Parathyroid adenoma (tissue), 2 donors: ENCODE measurements around the gene PLEKHJ1.
A peak's percentile ranks its signal among the peaks of the same experiment; 100 is the strongest.

Experiments used
- H2AFZ ChIP-seq: fragments of 300-600 bp; sonication (generic); one replicate; pipeline ENCODE4 v1.7.0; 2017; ENCODE audit warnings: antibody characterized with exemption, mild to moderate bottlenecking
- H3K27ac ChIP-seq: fragments of 300-600 bp; sonication (generic); one replicate; pipeline ENCODE4 v1.7.0; 2017
- H3K27me3 ChIP-seq: fragments of 300-600 bp; sonication (generic); one replicate; pipeline ENCODE4 v1.7.0; 2017; ENCODE audit warnings: low read length; ENCODE audit not compliant: control insufficient read depth, insufficient read depth
- H3K36me3 ChIP-seq: fragments of 300-600 bp; sonication (generic); one replicate; pipeline ENCODE4 v1.7.0; 2017; ENCODE audit warnings: low read length; ENCODE audit not compliant: control insufficient read depth, insufficient read depth
- H3K4me1 ChIP-seq: fragments of 300-600 bp; sonication (generic); one replicate; pipeline ENCODE4 v1.7.0; 2017; ENCODE audit warnings: control low read depth
- H3K4me2 ChIP-seq: fragments of 300-600 bp; sonication (generic); one replicate; pipeline ENCODE4 v1.7.0; 2017; ENCODE audit warnings: low read length
- H3K4me3 ChIP-seq: fragments of 300-600 bp; sonication (generic); one replicate; pipeline ENCODE4 v1.7.0; 2017; ENCODE audit warnings: low read depth, low read length
- H3K79me2 ChIP-seq: fragments of 300-600 bp; sonication (generic); one replicate; pipeline ENCODE4 v1.7.0; 2017; ENCODE audit warnings: control low read depth
- H3K9ac ChIP-seq: fragments of 300-600 bp; sonication (generic); one replicate; pipeline ENCODE4 v1.7.0; 2017; ENCODE audit warnings: mild to moderate bottlenecking
- H3K9me3 ChIP-seq: fragments of 300-600 bp; sonication (generic); one replicate; pipeline ENCODE4 v1.7.0; 2017; ENCODE audit warnings: low read length; ENCODE audit not compliant: control insufficient read depth
- CTCF ChIP-seq: fragments of 300-600 bp; sonication (generic); IDR thresholded peaks from one replicate; pipeline ENCODE4 v1.7.0; 2017; ENCODE audit warnings: antibody characterized with exemption, mild to moderate bottlenecking
- donor health status: primary hyperparathyroidism.

The PLEKHJ1 gene

GRCh38 chr19:2275588-2276428, 39.7 kb upstream of the PLEKHJ1 start:
- peaks cover 16% of the 10 kb centered on the region for H3K79me2 ChIP-seq
- H3K4me3 ChIP-seq: no peak overlapping the region
- no peak overlapping the region for H3K4me2 ChIP-seq
- no peak for TF ChIP-seq CTCF
- no peak overlapping the region for H2AFZ ChIP-seq
- no peaks in the 10 kb centered on the region for H3K36me3 ChIP-seq
- H3K9ac ChIP-seq: no peak overlapping the region
- H3K27ac ChIP-seq: no peak overlapping the region
- H3K4me1 ChIP-seq: peaks cover 16% of the 10 kb centered on the region
- H3K9me3 ChIP-seq: no peaks in the 10 kb centered on the region
- no peaks in the 10 kb centered on the region for H3K27me3 ChIP-seq

GRCh38 chr19:2274931-2275535, 38.9 kb upstream of the PLEKHJ1 start:
- no peak overlapping the region for H3K27ac ChIP-seq
- no peaks in the 10 kb centered on the region for H3K27me3 ChIP-seq
- H3K4me1 ChIP-seq: peaks cover 16% of the 10 kb centered on the region
- H3K79me2 ChIP-seq: peaks cover 22% of the 10 kb centered on the region
- no peak overlapping the region for H3K4me2 ChIP-seq
- peak; percentile 38 for TF ChIP-seq CTCF
- H3K36me3 ChIP-seq: no peaks in the 10 kb centered on the region
- no peak overlapping the region for H3K4me3 ChIP-seq
- H3K9ac ChIP-seq: no peak overlapping the region
- no peaks in the 10 kb centered on the region for H3K9me3 ChIP-seq
- H2AFZ ChIP-seq: no peak overlapping the region

GRCh38 chr19:2274185-2274711, 38.1 kb upstream of the PLEKHJ1 start:
- no peak for TF ChIP-seq CTCF
- Histone ChIP-seq H2AFZ (no peak overlapping the region), H3K36me3 (no peaks in the 10 kb centered on the region), H3K27me3 (no peaks in the 10 kb centered on the region), H3K27ac (peak overlapping the region; percentile 46), H3K4me2 (no peak overlapping the region), H3K79me2 (peaks cover 29% of the 10 kb centered on the region), H3K4me3 (no peak overlapping the region), H3K9me3 (no peaks in the 10 kb centered on the region), H3K9ac (no peak overlapping the region), H3K4me1 (peaks cover 16% of the 10 kb centered on the region)

- H3K4me2 ChIP-seq: peak overlapping the region; percentile 52
- peaks cover 16% of the 10 kb centered on the region for H3K4me1 ChIP-seq
- peak overlapping the region; percentile 46 for H3K27ac ChIP-seq
- H3K9me3 ChIP-seq: no peaks in the 10 kb centered on the region
- no peak overlapping the region for H3K4me3 ChIP-seq
- no peaks in the 10 kb centered on the region for H3K36me3 ChIP-seq
- peak; percentile 95 for TF ChIP-seq CTCF
- no peaks in the 10 kb centered on the region for H3K27me3 ChIP-seq
- no peak overlapping the region for H2AFZ ChIP-seq
- peaks cover 29% of the 10 kb centered on the region for H3K79me2 ChIP-seq
- H3K9ac ChIP-seq: no peak overlapping the region
These were observed 37.4 kb upstream of the PLEKHJ1 start for GRCh38 chr19:2273356-2274184.
